WTC11 (cell line): ENCODE results near the gene MUC4.

Experiments
- ATF3 ChIP-seq: sonication (generic); formaldehyde crosslinking; conservative IDR thresholded peaks from 2 replicates; pipeline ENCODE4 v1.8.1; 2022; ENCODE audit warnings: mild to moderate bottlenecking, missing genetic modification reagents
- CTCF ChIP-seq: fragments of 200-600 bp; IDR thresholded peaks from 2 replicates; pipeline ENCODE4 v1.8.0; 2022; ENCODE audit warnings: antibody characterized with exemption
- NR1H2 ChIP-seq: sonication (generic); formaldehyde crosslinking; IDR thresholded peaks from 2 replicates; pipeline ENCODE4 v1.9.0; 2021; ENCODE audit warnings: mild to moderate bottlenecking, moderate library complexity, missing genetic modification reagents
- TEAD4 ChIP-seq: sonication (generic); formaldehyde crosslinking; IDR thresholded peaks from 2 replicates; pipeline ENCODE4 v1.8.0; 2022; ENCODE audit warnings: mild to moderate bottlenecking, missing genetic modification reagents

- no peak for TF ChIP-seq CTCF
- TF ChIP-seq NR1H2 (CRISPR knock-in tag): no peak
- TF ChIP-seq ATF3 (CRISPR knock-in tag): no peak
- no peak for TF ChIP-seq TEAD4 (CRISPR knock-in tag)
These were observed 56.8 kb downstream of the MUC4 start for GRCh38 chr3:195754906-195755305.
